T-helper 1 cell treated with Interleukin-12 subunit alpha and Interleukin-12 subunit beta and Interleukin-4 antibody, amounts not matched to agents 30 μg/mL and 1 μg/mL, for 36 hours (primary cell): Measurements from ENCODE around the gene KNG1.
"Not testable (repeated sequence)": the region's sequence is repeated elsewhere in the genome, so short reads cannot be mapped to it uniquely, and the experiment has no call there.

ENCODE experiments used
- H3K27ac Mint-ChIP-seq: one replicate; pipeline ENCODE4 v1.8.0; 2021; ENCODE audit warnings: mild to moderate bottlenecking, mixed read lengths
- H3K27me3 Mint-ChIP-seq: one replicate; pipeline ENCODE4 v1.8.0; 2021; ENCODE audit warnings: low read depth, mixed read lengths
- H3K36me3 Mint-ChIP-seq: one replicate; pipeline ENCODE4 v1.8.0; 2021; ENCODE audit warnings: low read depth, mixed read lengths
- H3K4me1 Mint-ChIP-seq: one replicate; pipeline ENCODE4 v1.8.0; 2021; ENCODE audit warnings: low read depth, mixed read lengths
- H3K4me3 Mint-ChIP-seq: one replicate; pipeline ENCODE4 v1.8.0; 2021; ENCODE audit warnings: mild to moderate bottlenecking, moderate library complexity, mixed read lengths
- H3K9me3 Mint-ChIP-seq: one replicate; pipeline ENCODE4 v1.8.0; 2021; ENCODE audit warnings: mixed read lengths

Gene KNG1

DNA sequence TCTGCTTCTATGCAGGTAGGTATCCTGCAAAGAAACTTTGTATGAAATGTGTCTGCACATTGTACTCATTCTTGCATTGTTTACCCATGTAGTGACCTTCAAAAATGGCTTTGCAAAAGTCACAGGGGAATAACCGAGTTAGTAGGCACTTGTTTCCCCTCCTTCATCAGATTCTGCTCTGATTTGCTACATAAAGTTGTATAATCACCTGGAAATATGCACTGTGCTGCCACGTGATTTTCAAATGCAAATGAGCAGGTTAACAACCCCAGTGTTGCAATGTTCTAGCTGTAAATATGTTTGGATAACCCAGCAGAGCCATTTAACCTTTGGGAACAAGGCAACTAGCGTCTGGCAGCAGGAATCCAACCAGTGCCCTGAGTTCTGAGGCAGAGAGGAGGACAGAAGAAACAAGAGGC lies at the start of gene KNG1:
TSS of gene KNG1 (plus strand) at position 321 of the 419 bp plus-strand sequence. CDS start 184 bp downstream, outside the sequence.
- Mint-ChIP-seq H3K4me3 (no peak within 1 kb of the TSS), H3K9me3 (no peaks in the 10 kb centered on the region), H3K27ac (no peak within 1 kb of the TSS)

DNA sequence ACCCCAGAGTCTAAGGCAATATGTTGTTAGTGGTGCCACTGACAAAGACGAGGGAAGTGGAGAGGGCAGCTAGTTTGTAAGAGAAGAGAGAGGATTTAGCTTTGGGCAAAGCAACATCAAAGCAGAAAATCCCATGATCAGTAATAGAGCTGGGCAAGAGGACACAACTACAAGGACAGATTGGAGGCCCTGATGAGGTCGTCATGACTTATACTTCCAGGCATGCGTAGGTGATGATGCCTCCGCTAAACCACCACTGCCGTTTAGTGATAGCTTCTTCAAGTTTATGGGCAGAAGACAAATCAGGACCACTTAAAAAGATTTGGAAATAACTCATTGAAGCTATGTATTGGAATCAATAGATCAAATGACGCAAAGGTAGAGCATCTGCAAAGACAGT lies 48.7 kb upstream of the KNG1 start:
- Mint-ChIP-seq H3K9me3 (peaks cover 10% of the 10 kb centered on the region), H3K4me3 (no peak overlapping the region), H3K36me3 (peaks cover 5% of the 10 kb centered on the region), H3K27ac (no peak overlapping the region), H3K4me1 (peaks cover 16% of the 10 kb centered on the region), H3K27me3 (peaks cover 25% of the 10 kb centered on the region)

More for the DNA sequence above, at the start of gene KNG1:
- H3K36me3 Mint-ChIP-seq = no peaks in the 10 kb centered on the region
- peaks cover 3% of the 10 kb centered on the region for H3K4me1 Mint-ChIP-seq
- H3K27me3 Mint-ChIP-seq = peaks cover 29% of the 10 kb centered on the region

DNA sequence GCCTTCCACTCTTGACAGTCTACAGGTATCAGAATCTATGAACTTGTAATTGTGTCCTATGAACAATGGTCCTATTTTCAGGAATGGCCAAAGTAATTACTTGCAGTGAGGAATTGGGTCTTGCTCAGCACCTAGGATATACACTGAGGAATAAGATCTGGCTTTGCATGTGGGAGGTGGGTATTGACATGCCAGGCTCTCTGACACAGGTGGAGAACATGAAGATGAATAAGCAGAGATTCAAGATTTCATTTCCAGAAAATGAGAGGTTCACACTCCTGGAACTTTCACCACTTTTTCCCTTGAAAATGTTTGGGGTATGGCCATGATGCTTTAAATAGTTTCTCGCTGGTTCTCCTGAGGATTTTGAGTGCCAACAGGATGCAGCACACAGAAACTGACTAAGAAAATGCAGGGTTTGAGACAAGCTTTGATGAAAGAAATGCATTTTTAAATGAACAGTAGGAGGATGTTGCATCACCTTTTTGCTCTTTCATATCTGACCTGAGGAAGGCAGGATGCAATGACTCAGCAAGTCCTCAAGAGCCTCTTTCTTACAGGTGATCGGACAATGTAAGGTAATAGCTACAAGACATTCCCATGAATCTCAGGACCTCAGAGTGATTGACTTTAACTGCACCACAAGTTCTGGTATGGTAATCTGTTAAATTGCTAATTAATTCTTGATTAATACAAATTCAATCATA lies 47.6 kb upstream of the KNG1 start:
- H3K36me3 Mint-ChIP-seq = peaks cover 5% of the 10 kb centered on the region
- H3K4me3 Mint-ChIP-seq = no peak overlapping the region
- H3K27ac Mint-ChIP-seq = peak overlapping the region; percentile 35

DNA sequence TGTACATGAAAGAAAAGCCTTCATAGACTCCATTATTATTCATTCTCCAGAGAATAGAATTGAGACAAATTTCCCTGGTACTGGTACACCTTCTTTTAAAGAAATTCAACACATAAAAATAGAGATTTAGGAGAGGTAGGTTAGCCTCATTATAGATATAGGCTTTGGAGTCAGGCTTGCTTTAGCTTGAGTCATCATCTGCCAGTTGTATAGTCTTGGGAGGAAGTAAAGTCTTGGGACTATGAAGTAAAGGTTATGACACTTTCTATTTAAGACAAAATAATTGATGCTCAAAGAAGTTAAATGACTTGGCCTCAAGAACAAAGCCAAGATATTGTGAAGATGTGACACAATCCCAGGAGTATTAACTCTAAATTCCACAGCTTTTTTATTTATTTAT lies 47.0 kb upstream of the KNG1 start:
- H3K9me3 Mint-ChIP-seq = peaks cover 10% of the 10 kb centered on the region
- H3K4me3 Mint-ChIP-seq = no peak overlapping the region
- peaks cover 16% of the 10 kb centered on the region for H3K4me1 Mint-ChIP-seq
- no peak overlapping the region for H3K27ac Mint-ChIP-seq
- peaks cover 5% of the 10 kb centered on the region for H3K36me3 Mint-ChIP-seq
- peaks cover 27% of the 10 kb centered on the region for H3K27me3 Mint-ChIP-seq

More for the DNA sequence above, 47.6 kb upstream of the KNG1 start:
- H3K27me3 Mint-ChIP-seq = peaks cover 23% of the 10 kb centered on the region
- peaks cover 16% of the 10 kb centered on the region for H3K4me1 Mint-ChIP-seq
- H3K9me3 Mint-ChIP-seq = peaks cover 10% of the 10 kb centered on the region

DNA sequence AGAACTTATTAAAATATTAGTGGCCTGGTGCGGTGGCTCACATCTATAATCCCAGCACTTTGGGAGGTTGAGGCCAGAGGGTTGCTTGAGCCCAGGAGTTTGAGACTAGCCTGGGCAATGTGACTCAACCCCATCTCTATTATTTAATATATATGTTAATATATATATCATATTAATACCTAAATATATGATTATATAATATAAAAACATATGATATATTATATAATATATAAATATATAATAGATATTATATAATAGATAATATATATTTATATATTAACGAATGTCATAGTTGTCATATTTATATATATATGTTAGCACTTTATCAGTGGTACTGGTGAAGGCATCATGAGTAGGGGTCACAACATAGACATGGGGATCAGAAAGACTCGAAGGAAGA lies 46.1 kb upstream of the KNG1 start:
- H3K9me3 Mint-ChIP-seq = peaks cover 10% of the 10 kb centered on the region
- H3K4me3 Mint-ChIP-seq = no peak overlapping the region
- H3K4me1 Mint-ChIP-seq = peaks cover 16% of the 10 kb centered on the region
- peaks cover 23% of the 10 kb centered on the region for H3K27me3 Mint-ChIP-seq
- H3K36me3 Mint-ChIP-seq = peaks cover 5% of the 10 kb centered on the region
- no peak overlapping the region for H3K27ac Mint-ChIP-seq

DNA sequence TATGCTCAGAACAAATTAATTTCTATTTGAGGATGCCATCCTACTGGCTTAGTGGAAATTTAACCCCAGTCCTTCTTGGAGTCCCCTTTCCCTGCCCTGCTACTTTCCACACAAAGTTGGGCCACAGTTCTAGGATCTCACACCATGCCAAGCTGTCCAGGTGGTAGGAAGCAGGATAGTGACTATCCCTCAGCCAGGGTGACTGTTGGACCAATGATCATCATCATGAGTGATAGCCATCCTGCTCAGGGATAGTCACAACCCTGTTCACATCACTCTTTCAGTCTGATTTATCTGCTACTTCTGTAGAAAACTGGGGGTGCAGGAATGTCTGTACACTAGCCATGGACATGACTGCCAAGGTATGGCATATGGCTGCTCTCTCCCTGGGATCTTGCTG lies 38.6 kb upstream of the KNG1 start:
- H3K4me3 Mint-ChIP-seq = no peak overlapping the region
- H3K4me1 Mint-ChIP-seq = no peaks in the 10 kb centered on the region
- no peaks in the 10 kb centered on the region for H3K36me3 Mint-ChIP-seq
- H3K27me3 Mint-ChIP-seq = peaks cover 63% of the 10 kb centered on the region
- no peak overlapping the region for H3K27ac Mint-ChIP-seq
- peaks cover 9% of the 10 kb centered on the region for H3K9me3 Mint-ChIP-seq

DNA sequence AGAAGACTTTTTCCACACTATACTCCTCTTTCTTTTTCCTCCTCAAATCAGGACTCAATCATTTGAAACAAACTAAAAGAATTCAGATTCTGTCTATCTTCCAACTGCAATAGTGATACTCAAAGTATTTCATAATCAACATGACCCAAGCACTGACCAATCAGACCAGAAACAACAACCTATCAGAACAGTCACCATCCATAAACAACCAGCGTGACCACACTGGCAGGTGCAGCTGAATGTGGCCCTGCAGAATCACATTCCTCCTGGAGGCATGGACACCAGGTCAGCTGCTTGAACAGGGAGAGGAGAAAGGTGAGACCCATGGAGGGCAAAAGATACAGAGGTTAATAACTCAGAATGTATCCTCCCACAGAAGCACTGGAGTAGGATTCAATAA lies 38.0 kb upstream of the KNG1 start:
- H3K4me1 Mint-ChIP-seq = no peaks in the 10 kb centered on the region
- no peak overlapping the region for H3K27ac Mint-ChIP-seq
- H3K9me3 Mint-ChIP-seq = peaks cover 9% of the 10 kb centered on the region
- H3K36me3 Mint-ChIP-seq = no peaks in the 10 kb centered on the region
- H3K4me3 Mint-ChIP-seq = no peak overlapping the region
- H3K27me3 Mint-ChIP-seq = peaks cover 57% of the 10 kb centered on the region

DNA sequence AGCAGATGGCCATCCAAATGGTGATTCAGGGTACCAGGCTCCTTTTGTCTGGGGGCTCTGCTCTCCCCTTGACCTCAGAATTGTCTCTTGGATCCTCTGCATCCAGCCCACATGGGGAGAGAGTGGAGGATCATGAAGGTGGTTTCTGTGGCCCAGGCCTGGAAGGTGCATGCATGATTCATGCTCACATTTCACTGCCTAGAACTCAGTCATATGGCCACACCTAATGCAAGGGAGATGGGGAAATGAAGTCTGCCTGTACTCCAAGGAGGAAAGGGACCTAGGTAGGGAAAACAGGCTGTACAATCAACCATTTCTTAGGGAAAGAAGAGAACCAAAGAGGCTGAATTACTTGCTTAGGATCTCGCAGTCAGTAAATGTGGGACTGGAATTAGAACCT lies 36.3 kb upstream of the KNG1 start:
- no peaks in the 10 kb centered on the region for H3K36me3 Mint-ChIP-seq
- no peaks in the 10 kb centered on the region for H3K4me1 Mint-ChIP-seq
- no peak overlapping the region for H3K4me3 Mint-ChIP-seq
- H3K27me3 Mint-ChIP-seq = peaks cover 58% of the 10 kb centered on the region
- H3K27ac Mint-ChIP-seq = no peak overlapping the region
- H3K9me3 Mint-ChIP-seq = peaks cover 20% of the 10 kb centered on the region

DNA sequence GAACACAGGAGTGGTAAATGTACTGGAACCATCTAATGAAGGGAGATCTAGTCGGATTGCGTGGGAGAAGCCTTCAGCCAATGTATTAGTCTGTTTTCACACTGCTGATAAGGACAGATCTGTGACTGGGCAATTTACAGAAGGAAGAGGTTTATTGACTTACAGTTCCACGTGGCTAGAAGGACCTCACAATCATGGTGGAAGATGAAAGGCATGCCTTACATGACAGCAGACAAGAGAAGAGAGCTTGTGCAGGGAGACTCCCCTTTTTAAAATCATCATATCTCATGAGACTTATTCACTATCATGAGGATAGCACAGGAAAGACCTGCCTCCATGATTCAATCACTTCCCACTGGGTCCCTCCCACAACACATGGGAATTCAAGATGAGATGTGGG lies 34.3 kb upstream of the KNG1 start:
- Mint-ChIP-seq H3K4me3 (no peak overlapping the region), H3K9me3 (peaks cover 21% of the 10 kb centered on the region), H3K27ac (no peak overlapping the region), H3K27me3 (peaks cover 53% of the 10 kb centered on the region), H3K4me1 (peaks cover 5% of the 10 kb centered on the region), H3K36me3 (no peaks in the 10 kb centered on the region)

DNA sequence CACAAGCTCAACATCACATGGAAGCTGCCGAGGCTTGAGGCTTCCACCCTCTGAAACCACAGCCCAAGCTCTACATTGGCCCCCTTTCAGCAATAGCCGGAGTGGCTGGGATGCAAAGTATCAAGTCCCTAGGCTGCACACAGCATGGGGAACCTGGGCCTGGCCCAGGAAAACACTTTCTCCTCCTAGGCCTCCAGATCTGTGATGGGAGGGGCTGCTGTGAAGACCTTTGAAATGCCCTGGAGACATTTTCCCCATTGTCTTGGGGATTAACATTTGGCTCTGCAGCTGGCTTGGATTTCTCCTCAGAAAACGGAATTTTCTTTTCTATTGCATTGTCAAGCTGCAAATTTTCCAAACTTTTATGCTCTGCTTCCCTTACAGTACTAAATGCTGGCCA lies 33.2 kb upstream of the KNG1 start:
- H3K9me3 Mint-ChIP-seq = peaks cover 21% of the 10 kb centered on the region
- peaks cover 7% of the 10 kb centered on the region for H3K4me1 Mint-ChIP-seq

DNA sequence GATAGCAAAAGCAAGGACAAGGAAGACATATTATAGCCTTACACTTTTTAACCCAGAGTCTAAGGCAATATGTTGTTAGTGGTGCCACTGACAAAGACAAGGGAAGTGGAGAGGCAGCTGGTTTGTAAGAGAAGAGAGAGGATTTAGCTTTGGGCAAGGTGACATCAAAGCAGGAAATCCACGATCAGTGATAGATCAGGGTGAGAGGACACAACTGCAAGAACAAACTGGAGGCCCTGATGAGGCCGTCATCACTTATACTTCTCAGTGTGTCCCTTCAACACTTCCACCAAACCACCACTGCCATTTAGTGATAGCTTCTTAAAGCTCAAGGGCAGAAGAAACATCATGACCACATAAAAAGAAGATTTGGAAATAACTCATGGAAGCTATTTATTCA lies 30.7 kb upstream of the KNG1 start:
- H3K4me1 Mint-ChIP-seq, H3K4me3 Mint-ChIP-seq, H3K36me3 Mint-ChIP-seq, H3K27ac Mint-ChIP-seq: not testable (repeated sequence)
- H3K9me3 Mint-ChIP-seq = peaks cover 21% of the 10 kb centered on the region
- peaks cover 49% of the 10 kb centered on the region for H3K27me3 Mint-ChIP-seq

More for the DNA sequence above, 33.2 kb upstream of the KNG1 start:
- Mint-ChIP-seq H3K27ac (no peak overlapping the region), H3K27me3 (peaks cover 47% of the 10 kb centered on the region), H3K36me3 (no peaks in the 10 kb centered on the region), H3K4me3 (no peak overlapping the region)

DNA sequence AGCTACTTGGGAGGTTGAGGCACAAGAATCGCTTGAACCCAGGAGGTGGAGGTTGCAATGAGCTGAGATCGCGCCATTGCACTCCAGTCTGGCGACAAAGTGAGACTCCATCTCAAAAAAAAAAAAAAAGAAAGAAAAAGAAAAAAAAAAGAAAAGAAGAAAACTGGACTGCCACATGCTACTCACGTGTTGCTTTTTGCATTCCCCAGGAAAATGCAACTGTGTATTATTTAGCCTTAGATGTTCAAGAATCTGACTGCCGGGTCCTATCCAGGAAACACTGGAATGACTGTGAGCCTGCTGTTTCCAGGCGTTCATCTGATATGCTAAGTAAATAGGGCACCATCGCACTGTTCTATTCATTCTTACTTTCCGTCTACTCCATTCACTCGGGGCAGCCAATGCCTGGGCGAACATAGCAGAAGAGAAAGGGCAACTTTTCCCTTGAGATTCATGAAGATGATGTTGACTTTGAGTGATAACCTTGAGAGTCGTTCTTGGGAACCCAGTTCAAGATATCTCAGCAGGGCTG lies 30.0 kb upstream of the KNG1 start:
- no peaks in the 10 kb centered on the region for H3K36me3 Mint-ChIP-seq
- H3K27ac Mint-ChIP-seq = no peak overlapping the region
- H3K4me3 Mint-ChIP-seq = no peak overlapping the region
- H3K9me3 Mint-ChIP-seq = peaks cover 21% of the 10 kb centered on the region
- peaks cover 51% of the 10 kb centered on the region for H3K27me3 Mint-ChIP-seq
- H3K4me1 Mint-ChIP-seq = peaks cover 7% of the 10 kb centered on the region

DNA sequence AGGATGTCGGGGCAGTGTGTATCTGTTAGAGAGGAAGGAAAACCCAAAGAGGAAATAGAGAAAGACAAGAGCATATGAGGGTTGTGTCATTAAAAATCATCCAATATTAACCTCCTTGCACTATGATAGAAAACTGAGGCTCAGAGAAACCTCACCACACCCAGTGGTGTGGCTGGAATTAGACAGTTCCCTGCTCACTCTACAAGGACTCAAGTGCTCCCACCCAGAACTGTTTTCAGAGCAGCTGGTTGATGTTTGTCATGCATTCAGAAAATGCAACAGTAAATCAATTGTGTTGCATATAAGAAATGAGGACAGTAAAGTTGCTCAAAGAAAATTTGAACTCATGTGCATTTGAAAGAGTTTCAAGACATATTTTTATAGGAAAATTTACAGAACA lies 26.9 kb upstream of the KNG1 start:
- peaks cover 40% of the 10 kb centered on the region for H3K27me3 Mint-ChIP-seq
- H3K4me3 Mint-ChIP-seq, H3K36me3 Mint-ChIP-seq: not testable (repeated sequence)

DNA sequence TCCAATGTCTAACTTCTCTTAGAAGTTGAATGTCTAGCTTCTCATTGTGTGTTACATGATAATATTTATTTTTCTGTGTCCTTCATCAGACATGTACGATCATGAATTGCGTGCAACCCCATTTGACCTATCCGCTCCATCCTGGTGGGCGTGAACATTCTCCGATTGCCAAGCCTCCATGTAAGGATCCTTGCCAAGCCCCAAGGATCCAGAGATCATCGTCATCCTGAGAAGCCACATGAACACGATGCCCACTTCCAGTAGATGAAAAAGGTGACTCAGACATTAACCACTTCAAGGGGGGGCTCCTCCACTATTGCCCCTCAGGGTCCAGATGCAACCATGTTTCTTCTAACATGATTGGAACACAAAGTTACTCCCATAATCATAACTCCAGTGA lies 25.5 kb upstream of the KNG1 start:
- Mint-ChIP-seq H3K27ac (no peak overlapping the region), H3K4me1 (peaks cover 3% of the 10 kb centered on the region), H3K36me3 (no peaks in the 10 kb centered on the region), H3K9me3 (no peaks in the 10 kb centered on the region), H3K27me3 (peaks cover 35% of the 10 kb centered on the region), H3K4me3 (no peak overlapping the region)

More for the DNA sequence above, 26.9 kb upstream of the KNG1 start:
- H3K9me3 Mint-ChIP-seq, H3K27ac Mint-ChIP-seq, H3K4me1 Mint-ChIP-seq: not testable (repeated sequence)

DNA sequence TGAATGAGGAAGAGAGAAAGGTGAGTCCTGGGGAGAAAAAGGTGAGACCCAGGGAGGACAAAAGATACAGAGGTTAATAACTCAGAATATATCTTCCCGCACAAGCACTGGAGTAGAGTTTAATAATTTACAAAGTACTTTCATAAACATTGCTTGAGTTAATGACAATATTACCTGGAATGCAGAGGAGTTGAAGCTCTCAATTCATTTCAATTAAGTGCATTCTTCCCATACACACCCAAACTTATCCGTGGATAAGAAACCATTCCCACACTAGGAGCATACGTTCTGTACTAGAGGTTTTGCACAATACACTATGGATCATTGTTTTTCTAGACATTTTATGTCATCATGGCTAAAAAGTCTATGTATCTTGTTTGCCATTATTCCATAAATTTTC lies 23.3 kb upstream of the KNG1 start:
- H3K27ac Mint-ChIP-seq = no peak overlapping the region
- H3K27me3 Mint-ChIP-seq = peaks cover 27% of the 10 kb centered on the region
- no peaks in the 10 kb centered on the region for H3K36me3 Mint-ChIP-seq
- H3K4me1 Mint-ChIP-seq = no peaks in the 10 kb centered on the region
- H3K9me3 Mint-ChIP-seq = no peaks in the 10 kb centered on the region
- H3K4me3 Mint-ChIP-seq = no peak overlapping the region
